H1 (cell line): ENCODE results near the gene RASA1. TPM values are rescaled to one million over a fixed set of nuclear protein-coding genes. Genes with fewer than 3 reads are reported as not detected.

ENCODE experiments used
- BRCA1 ChIP-seq: IDR thresholded peaks from 2 replicates; pipeline ENCODE4 v1.6.1; 2012; ENCODE audit warnings: low read depth, low read length, improper control_type of control experiment
- CEBPB ChIP-seq: IDR thresholded peaks from 2 replicates; pipeline ENCODE4 v1.6.1; 2012; ENCODE audit warnings: low read depth, low read length
- CHD2 ChIP-seq: IDR thresholded peaks from 2 replicates; pipeline ENCODE4 v1.6.1; 2012; ENCODE audit warnings: low read length, improper control_type of control experiment
- CREB1 ChIP-seq: IDR thresholded peaks from 2 replicates; pipeline ENCODE4 v1.6.1; 2012; ENCODE audit warnings: inconsistent platforms
- EP300 ChIP-seq, 2 experiments: IDR thresholded peaks; 1 replicate in 1 of 2; 2 replicates in 1 of 2; pipeline ENCODE4 v1.6.1; 2011 to 2012; ENCODE audit warnings: low read depth in 2 of 2, low read length in 2 of 2, mild to moderate bottlenecking in 2 of 2, borderline replicate concordance in 1 of 2, inconsistent platforms in 1 of 2, moderate library complexity in 1 of 2
- KDM4A ChIP-seq: IDR thresholded peaks from one replicate; pipeline ENCODE4 v1.7.1; 2012; ENCODE audit warnings: low read depth, mild to moderate bottlenecking, moderate library complexity, low read length, inconsistent platforms; ENCODE audit not compliant: severe bottlenecking
- MAFK ChIP-seq: IDR thresholded peaks from 2 replicates; pipeline ENCODE4 v1.6.1; 2012; ENCODE audit warnings: low read depth, mild to moderate bottlenecking, improper control_type of control experiment, low read length
- NANOG ChIP-seq: IDR thresholded peaks from 2 replicates; pipeline ENCODE4 v1.6.1; 2011; ENCODE audit warnings: low read length, low read depth, mild to moderate bottlenecking, inconsistent platforms; ENCODE audit not compliant: insufficient read depth, poor library complexity, severe bottlenecking
- POLR2A ChIP-seq, 2 experiments: IDR thresholded peaks; 1 replicate in 1 of 2; 2 replicates in 1 of 2; pipeline ENCODE4 v1.6.1; 2011; ENCODE audit warnings: low read depth in 2 of 2, low read length in 2 of 2, mild to moderate bottlenecking in 2 of 2; ENCODE audit errors: control extremely low read depth in 1 of 2
- POLR2AphosphoS5 ChIP-seq: IDR thresholded peaks from 2 replicates; pipeline ENCODE4 v1.6.1; 2011; ENCODE audit warnings: low read depth, low read length
- SAP30 ChIP-seq: fragments of 300-600 bp; sonication (generic); IDR thresholded peaks from 2 replicates; pipeline ENCODE4 v1.7.1; 2012; ENCODE audit warnings: low read length, moderate library complexity, mild to moderate bottlenecking, inconsistent platforms; ENCODE audit not compliant: insufficient read depth, insufficient replicate concordance
- SIX5 ChIP-seq: IDR thresholded peaks from 2 replicates; pipeline ENCODE4 v1.6.1; 2011; ENCODE audit warnings: mild to moderate bottlenecking, low read depth, low read length
- SP1 ChIP-seq: IDR thresholded peaks from 2 replicates; pipeline ENCODE4 v1.6.1; 2011; ENCODE audit warnings: low read depth, low read length
- SP4 ChIP-seq: IDR thresholded peaks from 2 replicates; pipeline ENCODE4 v1.6.1; 2012; ENCODE audit warnings: low read length, inconsistent platforms
- TAF1 ChIP-seq: IDR thresholded peaks from 2 replicates; pipeline ENCODE4 v1.6.1; 2011; ENCODE audit warnings: mild to moderate bottlenecking, low read depth, low read length
- TBP ChIP-seq: IDR thresholded peaks from 2 replicates; pipeline ENCODE4 v1.6.1; 2011; ENCODE audit warnings: low read depth, low read length, improper control_type of control experiment
- ZNF274 ChIP-seq: IDR thresholded peaks from 2 replicates; pipeline ENCODE4 v1.7.0; 2012; ENCODE audit warnings: low read length, borderline replicate concordance; ENCODE audit errors: extremely low read depth
- polyA plus RNA-seq, 7 experiments: library from polyadenylated mRNA; depleted of rRNA in 3 of 7; stranded (reverse) in 5 of 7; unstranded in 2 of 7; fragments of >200 nt in 5 of 7; fragments of 200-250 nt in 2 of 7; gene quantifications; 1 replicate in 5 of 7; 2 replicates in 1 of 7; 4 replicates in 1 of 7; pipeline versions ENCODE4 v1.2.1 to v1.2.3, GENCODE V29; 2011 to 2013; ENCODE audit warnings: missing spikeins in 2 of 7, mixed read lengths in 2 of 7
- total RNA-seq: library from RNA; stranded (reverse); fragmentation: NEBNext Ultra II Directional; extraction: Animal tissue kit (Norgen Biotek cat#: 25700); gene quantifications from 2 replicates; pipeline ENCODE4 v1.2.1, GENCODE V29; 2021
- TF ChIP-seq, protein P1 (sequence below): IDR thresholded peaks from 2 replicates; pipeline ENCODE4 v1.6.1; 2011; ENCODE audit warnings: low read depth, mild to moderate bottlenecking, low read length; ENCODE audit not compliant: insufficient read depth
- TF ChIP-seq, protein P2 (sequence below): IDR thresholded peaks from 2 replicates; pipeline ENCODE4 v1.6.1; 2012; ENCODE audit warnings: low read length, inconsistent platforms
- TF ChIP-seq, protein P3 (sequence below): IDR thresholded peaks from 2 replicates; pipeline ENCODE4 v1.6.1; 2011; ENCODE audit warnings: low read length, improper control_type of control experiment
- TF ChIP-seq, protein P4 (sequence below): IDR thresholded peaks from 2 replicates; pipeline ENCODE4 v1.6.1; 2012; ENCODE audit warnings: inconsistent platforms

The RASA1 gene
- total and polyA plus RNA-seq, 2 of the 8 experiments (the other 6 are each of a cell fraction or from before 2014, with no cell fraction given): 15.9 to 33.8 TPM

DNA sequence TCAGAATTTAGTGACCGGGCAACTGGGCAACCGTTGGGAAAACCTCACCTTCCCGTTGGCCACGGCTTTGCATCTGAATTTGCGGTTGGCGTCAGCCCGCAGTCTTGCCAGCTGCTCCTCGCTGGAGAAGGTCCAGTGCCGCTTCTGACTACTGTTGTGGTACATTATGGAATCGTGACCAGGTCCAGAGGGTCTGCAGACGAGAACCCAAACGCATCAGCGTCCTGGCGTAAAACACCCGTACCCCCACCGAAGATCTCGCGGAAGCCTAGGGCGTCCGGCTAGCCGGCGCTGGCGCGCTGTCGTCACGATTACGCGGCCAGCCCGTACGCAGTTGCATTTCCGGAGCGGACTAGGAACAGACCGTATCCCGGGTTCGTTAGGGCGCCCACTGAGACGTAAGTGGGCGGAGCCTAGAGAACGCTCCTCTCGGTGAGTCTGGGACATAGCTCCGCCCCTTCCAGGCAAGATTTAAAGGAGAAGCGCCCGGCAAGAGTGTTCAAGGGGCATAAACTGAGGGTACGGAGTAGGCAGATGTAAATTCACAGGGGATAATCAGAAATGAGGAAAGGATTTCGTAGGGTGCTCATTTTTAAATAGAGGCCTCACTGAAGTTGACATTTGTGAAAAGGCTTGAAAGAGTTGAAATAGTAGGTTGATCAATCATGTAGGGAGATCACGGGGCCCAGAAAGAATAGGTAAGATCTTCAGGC lies 145.1 kb downstream of the RASA1 start, which contains the start of gene CCNH (continued):
- TF ChIP-seq TBP: peak; percentile 78; the same call in 1 of the 2 replicates
- TF ChIP-seq, protein P1, sequence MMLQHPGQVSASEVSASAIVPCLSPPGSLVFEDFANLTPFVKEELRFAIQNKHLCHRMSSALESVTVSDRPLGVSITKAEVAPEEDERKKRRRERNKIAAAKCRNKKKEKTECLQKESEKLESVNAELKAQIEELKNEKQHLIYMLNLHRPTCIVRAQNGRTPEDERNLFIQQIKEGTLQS: peak; percentile 78; the same call in 1 of the 2 replicates
- TF ChIP-seq SAP30: no peak
- TF ChIP-seq CHD2: peak; percentile 93
- TF ChIP-seq CREB1: peak; percentile 99
- peak; percentile 73 for TF ChIP-seq BRCA1
- 0 out of 2 replicates have a peak, but pooled peaks have one; percentile 37 for TF ChIP-seq SP4
- peak; percentile 74 for TF ChIP-seq SP1
- TF ChIP-seq, protein P2, sequence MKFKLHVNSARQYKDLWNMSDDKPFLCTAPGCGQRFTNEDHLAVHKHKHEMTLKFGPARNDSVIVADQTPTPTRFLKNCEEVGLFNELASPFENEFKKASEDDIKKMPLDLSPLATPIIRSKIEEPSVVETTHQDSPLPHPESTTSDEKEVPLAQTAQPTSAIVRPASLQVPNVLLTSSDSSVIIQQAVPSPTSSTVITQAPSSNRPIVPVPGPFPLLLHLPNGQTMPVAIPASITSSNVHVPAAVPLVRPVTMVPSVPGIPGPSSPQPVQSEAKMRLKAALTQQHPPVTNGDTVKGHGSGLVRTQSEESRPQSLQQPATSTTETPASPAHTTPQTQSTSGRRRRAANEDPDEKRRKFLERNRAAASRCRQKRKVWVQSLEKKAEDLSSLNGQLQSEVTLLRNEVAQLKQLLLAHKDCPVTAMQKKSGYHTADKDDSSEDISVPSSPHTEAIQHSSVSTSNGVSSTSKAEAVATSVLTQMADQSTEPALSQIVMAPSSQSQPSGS: peak; percentile 70
- TF ChIP-seq NANOG: no peak
- TF ChIP-seq POLR2AphosphoS5: peak; percentile 89
- no peak for TF ChIP-seq EP300 (IDR thresholded peaks at IDR 0.05; ENCODE audit: borderline replicate concordance in 1 of 2, low read depth in 2 of 2, low read length in 2 of 2)
- TF ChIP-seq ZNF274: no peak
- peak; percentile 79 for TF ChIP-seq TAF1
- no peak for TF ChIP-seq SIX5
- no peak for TF ChIP-seq CEBPB
- TF ChIP-seq MAFK: no peak
- TF ChIP-seq, protein P3, sequence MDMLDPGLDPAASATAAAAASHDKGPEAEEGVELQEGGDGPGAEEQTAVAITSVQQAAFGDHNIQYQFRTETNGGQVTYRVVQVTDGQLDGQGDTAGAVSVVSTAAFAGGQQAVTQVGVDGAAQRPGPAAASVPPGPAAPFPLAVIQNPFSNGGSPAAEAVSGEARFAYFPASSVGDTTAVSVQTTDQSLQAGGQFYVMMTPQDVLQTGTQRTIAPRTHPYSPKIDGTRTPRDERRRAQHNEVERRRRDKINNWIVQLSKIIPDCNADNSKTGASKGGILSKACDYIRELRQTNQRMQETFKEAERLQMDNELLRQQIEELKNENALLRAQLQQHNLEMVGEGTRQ: no peak
- TF ChIP-seq, protein P4, sequence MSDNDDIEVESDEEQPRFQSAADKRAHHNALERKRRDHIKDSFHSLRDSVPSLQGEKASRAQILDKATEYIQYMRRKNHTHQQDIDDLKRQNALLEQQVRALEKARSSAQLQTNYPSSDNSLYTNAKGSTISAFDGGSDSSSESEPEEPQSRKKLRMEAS: no peak
- peak; percentile 95 for TF ChIP-seq KDM4A
- peak; percentile 68 to 89 for TF ChIP-seq POLR2A (IDR thresholded peaks at IDR 0.05; ENCODE audit: control extremely low read depth in 1 of 2, low read depth in 2 of 2, low read length in 2 of 2)
